ENCODE data around the gene ZDHHC1.
"Not testable (repeated sequence)": the region's sequence is repeated elsewhere in the genome, so short reads cannot be mapped to it uniquely, and the experiment has no call there.

ZDHHC1 gene

GRCh38 chr16:67357561-67357960 is 58.7 kb downstream of the ZDHHC1 start:
- no peaks in the 10 kb centered on the region for H3K27me3 ChIP-seq (ENCODE audit: low read depth, low read length)

GRCh38 chr16:67356396-67356795 is 59.9 kb downstream of the ZDHHC1 start:
- Histone ChIP-seq H3K4me2 (ENCODE audit: low read length) (no peak overlapping the region), H3K4me1 (ENCODE audit: low read length) (no peaks in the 10 kb centered on the region), H3K4me3 (ENCODE audit: low read length) (no peak overlapping the region), H3K27ac (ENCODE audit: low read length) (no peak overlapping the region), H4K20me1 (ENCODE audit: insufficient read depth, low read length) (no peaks in the 10 kb centered on the region), H3K79me2 (ENCODE audit: low read length) (no peaks in the 10 kb centered on the region), H3K36me3 (replicated peaks; ENCODE audit: low read depth, low read length) (no peaks in the 10 kb centered on the region), H3K9ac (ENCODE audit: low read length) (no peak overlapping the region), H2AFZ (ENCODE audit: low read depth, low read length) (no peak overlapping the region), H3K9me3 (ENCODE audit: insufficient read depth, low read length) (no peaks in the 10 kb centered on the region), H3K27me3 (ENCODE audit: low read depth, low read length) (no peaks in the 10 kb centered on the region)
- TF ChIP-seq, protein P1, sequence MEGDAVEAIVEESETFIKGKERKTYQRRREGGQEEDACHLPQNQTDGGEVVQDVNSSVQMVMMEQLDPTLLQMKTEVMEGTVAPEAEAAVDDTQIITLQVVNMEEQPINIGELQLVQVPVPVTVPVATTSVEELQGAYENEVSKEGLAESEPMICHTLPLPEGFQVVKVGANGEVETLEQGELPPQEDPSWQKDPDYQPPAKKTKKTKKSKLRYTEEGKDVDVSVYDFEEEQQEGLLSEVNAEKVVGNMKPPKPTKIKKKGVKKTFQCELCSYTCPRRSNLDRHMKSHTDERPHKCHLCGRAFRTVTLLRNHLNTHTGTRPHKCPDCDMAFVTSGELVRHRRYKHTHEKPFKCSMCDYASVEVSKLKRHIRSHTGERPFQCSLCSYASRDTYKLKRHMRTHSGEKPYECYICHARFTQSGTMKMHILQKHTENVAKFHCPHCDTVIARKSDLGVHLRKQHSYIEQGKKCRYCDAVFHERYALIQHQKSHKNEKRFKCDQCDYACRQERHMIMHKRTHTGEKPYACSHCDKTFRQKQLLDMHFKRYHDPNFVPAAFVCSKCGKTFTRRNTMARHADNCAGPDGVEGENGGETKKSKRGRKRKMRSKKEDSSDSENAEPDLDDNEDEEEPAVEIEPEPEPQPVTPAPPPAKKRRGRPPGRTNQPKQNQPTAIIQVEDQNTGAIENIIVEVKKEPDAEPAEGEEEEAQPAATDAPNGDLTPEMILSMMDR (IDR thresholded peaks at IDR 0.05; ENCODE audit: low read depth, low read length): no peak
- TF ChIP-seq EZH2phosphoT487 (IDR thresholded peaks at IDR 0.05; ENCODE audit: low read depth): no peak

More at GRCh38 chr16:67357561-67357960, 58.7 kb downstream of the ZDHHC1 start:
- Histone ChIP-seq H3K9ac (ENCODE audit: low read length) (no peak overlapping the region), H3K4me3 (ENCODE audit: low read length) (no peak overlapping the region), H3K9me3 (ENCODE audit: insufficient read depth, low read length) (no peaks in the 10 kb centered on the region), H3K36me3 (replicated peaks; ENCODE audit: low read depth, low read length) (no peaks in the 10 kb centered on the region), H3K4me2 (ENCODE audit: low read length) (no peak overlapping the region), H4K20me1 (ENCODE audit: insufficient read depth, low read length) (no peaks in the 10 kb centered on the region), H2AFZ (ENCODE audit: low read depth, low read length) (no peak overlapping the region), H3K79me2 (ENCODE audit: low read length) (no peaks in the 10 kb centered on the region), H3K27ac (ENCODE audit: low read length) (no peak overlapping the region), H3K4me1 (ENCODE audit: low read length) (no peaks in the 10 kb centered on the region)
- TF ChIP-seq, protein P1 (IDR thresholded peaks at IDR 0.05; ENCODE audit: low read depth, low read length): no peak
- no peak for TF ChIP-seq EZH2phosphoT487 (IDR thresholded peaks at IDR 0.05; ENCODE audit: low read depth)

DNA sequence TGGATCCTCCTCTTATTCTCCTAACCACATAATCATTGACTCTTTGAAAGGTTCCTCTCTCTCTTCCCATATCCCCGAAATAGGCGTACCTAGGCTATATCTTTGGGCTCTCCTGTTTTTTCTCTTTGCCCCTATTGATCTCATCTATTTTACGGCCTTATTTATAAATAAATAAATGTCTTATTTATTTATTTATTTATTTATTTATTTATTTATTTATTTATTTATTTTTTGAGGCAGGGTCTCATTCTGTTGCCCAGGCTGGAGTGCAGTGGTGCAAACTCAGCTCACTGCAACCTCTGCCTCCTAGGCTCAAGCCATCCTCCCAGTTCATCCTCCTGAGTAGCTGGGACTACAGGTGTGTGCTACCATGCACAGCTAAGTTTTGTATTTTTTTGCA is 63.8 kb downstream of the ZDHHC1 start:
- H3K4me3 ChIP-seq (ENCODE audit: low read length); H3K27me3 ChIP-seq (ENCODE audit: low read depth, low read length); H3K79me2 ChIP-seq (ENCODE audit: low read length); H3K9ac ChIP-seq (ENCODE audit: low read length); H4K20me1 ChIP-seq (ENCODE audit: insufficient read depth, low read length); H3K9me3 ChIP-seq (ENCODE audit: insufficient read depth, low read length); H3K4me1 ChIP-seq (ENCODE audit: low read length); H3K27ac ChIP-seq (ENCODE audit: low read length); H3K36me3 ChIP-seq (replicated peaks; ENCODE audit: low read depth, low read length); H3K4me2 ChIP-seq (ENCODE audit: low read length); H2AFZ ChIP-seq (ENCODE audit: low read depth, low read length): not testable (repeated sequence)

- Histone ChIP-seq H3K27ac (ENCODE audit: low read length) (no peak overlapping the region), H3K27me3 (ENCODE audit: low read depth, low read length) (no peaks in the 10 kb centered on the region), H3K4me3 (ENCODE audit: low read length) (no peak overlapping the region), H3K9me3 (ENCODE audit: insufficient read depth, low read length) (no peaks in the 10 kb centered on the region), H3K36me3 (replicated peaks; ENCODE audit: low read depth, low read length) (no peaks in the 10 kb centered on the region), H3K4me1 (ENCODE audit: low read length) (no peaks in the 10 kb centered on the region), H4K20me1 (ENCODE audit: insufficient read depth, low read length) (no peaks in the 10 kb centered on the region), H2AFZ (ENCODE audit: low read depth, low read length) (no peak overlapping the region), H3K4me2 (ENCODE audit: low read length) (no peak overlapping the region), H3K9ac (ENCODE audit: low read length) (no peak overlapping the region), H3K79me2 (ENCODE audit: low read length) (no peaks in the 10 kb centered on the region)
- no peak for TF ChIP-seq EZH2phosphoT487 (IDR thresholded peaks at IDR 0.05; ENCODE audit: low read depth)
- TF ChIP-seq, protein P1 (IDR thresholded peaks at IDR 0.05; ENCODE audit: low read depth, low read length): no peak
These were observed 66.0 kb downstream of the ZDHHC1 start for GRCh38 chr16:67350324-67350723.

DNA sequence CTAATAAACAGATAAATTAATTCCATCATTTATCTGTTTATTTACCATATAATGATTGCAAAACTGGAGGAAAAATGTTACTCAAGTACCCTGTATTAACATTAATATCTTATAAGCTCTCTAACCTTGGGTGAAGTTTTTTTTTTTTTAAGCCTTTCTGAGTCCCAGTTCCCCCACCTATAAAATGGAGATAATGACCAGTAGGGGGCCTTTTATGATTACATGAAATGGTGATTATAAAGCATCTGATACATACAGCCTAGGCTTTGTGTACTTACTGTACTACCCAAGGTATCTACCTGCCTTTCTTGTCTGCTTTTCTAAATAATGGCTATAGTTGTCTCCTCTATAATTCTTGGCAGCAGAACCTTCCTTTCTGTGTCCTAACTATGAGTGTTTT is 67.1 kb downstream of the ZDHHC1 start:
- H2AFZ ChIP-seq (ENCODE audit: low read depth, low read length): no peak overlapping the region
- no peak overlapping the region for H3K4me3 ChIP-seq (ENCODE audit: low read length)
- H3K4me1 ChIP-seq (ENCODE audit: low read length): no peaks in the 10 kb centered on the region
- no peaks in the 10 kb centered on the region for H4K20me1 ChIP-seq (ENCODE audit: insufficient read depth, low read length)
- H3K27me3 ChIP-seq (ENCODE audit: low read depth, low read length): no peaks in the 10 kb centered on the region
- H3K36me3 ChIP-seq (replicated peaks; ENCODE audit: low read depth, low read length): no peaks in the 10 kb centered on the region
- H3K27ac ChIP-seq (ENCODE audit: low read length): no peak overlapping the region
- no peaks in the 10 kb centered on the region for H3K79me2 ChIP-seq (ENCODE audit: low read length)
- no peak overlapping the region for H3K4me2 ChIP-seq (ENCODE audit: low read length)
- no peaks in the 10 kb centered on the region for H3K9me3 ChIP-seq (ENCODE audit: insufficient read depth, low read length)
- H3K9ac ChIP-seq (ENCODE audit: low read length): no peak overlapping the region
- TF ChIP-seq, protein P1 (IDR thresholded peaks at IDR 0.05; ENCODE audit: low read depth, low read length): peak; percentile 61
- no peak for TF ChIP-seq EZH2phosphoT487 (IDR thresholded peaks at IDR 0.05; ENCODE audit: low read depth)

Data from OCI-LY3 (cell line).